ENCODE measurements around the gene ARHGAP24.

Gene ARHGAP24

DNA sequence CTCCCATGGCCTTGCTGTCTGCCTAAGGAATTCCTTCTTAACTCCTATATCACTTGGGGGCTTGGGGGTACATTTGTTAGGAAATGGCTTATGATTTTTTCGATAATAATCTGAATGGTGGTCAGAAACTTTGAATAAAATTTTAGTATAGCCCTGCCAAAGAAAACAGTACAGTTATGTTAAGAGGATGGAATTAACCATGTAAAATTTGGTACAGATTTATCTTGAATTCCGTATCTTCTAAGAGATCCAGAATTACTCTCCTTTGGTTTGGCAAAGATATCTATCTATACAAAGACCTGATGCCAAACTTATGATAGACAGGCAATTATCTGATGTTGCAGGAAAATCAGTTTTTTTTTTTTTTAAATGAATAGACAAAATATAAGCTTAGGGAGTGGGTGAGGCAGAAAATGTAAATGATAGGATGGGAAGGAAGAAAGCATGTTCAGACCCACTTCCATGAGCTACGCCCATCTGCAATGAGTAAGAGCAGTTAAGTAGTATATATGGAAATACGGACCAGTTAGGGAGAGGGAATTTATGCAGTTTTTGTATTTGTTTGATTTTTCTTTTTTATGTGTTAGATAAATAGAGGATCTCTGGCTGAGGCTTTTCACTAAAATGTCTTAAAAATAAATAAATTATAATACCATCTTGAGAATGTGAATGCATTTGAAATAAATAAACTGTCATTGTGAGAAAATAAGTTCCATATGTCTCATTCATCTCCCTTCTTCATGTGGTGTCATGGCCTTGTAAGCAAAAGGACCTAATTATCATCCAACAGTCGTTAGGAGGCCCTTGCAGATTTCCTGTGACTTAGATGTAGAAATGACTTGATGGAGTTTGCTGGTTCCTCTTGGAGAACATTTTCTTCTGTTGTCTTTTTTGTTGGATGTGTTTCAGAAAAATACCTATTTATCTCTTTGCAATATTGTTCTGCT lies 389.6 kb downstream of the ARHGAP24 start:
- TF ChIP-seq, protein P1, sequence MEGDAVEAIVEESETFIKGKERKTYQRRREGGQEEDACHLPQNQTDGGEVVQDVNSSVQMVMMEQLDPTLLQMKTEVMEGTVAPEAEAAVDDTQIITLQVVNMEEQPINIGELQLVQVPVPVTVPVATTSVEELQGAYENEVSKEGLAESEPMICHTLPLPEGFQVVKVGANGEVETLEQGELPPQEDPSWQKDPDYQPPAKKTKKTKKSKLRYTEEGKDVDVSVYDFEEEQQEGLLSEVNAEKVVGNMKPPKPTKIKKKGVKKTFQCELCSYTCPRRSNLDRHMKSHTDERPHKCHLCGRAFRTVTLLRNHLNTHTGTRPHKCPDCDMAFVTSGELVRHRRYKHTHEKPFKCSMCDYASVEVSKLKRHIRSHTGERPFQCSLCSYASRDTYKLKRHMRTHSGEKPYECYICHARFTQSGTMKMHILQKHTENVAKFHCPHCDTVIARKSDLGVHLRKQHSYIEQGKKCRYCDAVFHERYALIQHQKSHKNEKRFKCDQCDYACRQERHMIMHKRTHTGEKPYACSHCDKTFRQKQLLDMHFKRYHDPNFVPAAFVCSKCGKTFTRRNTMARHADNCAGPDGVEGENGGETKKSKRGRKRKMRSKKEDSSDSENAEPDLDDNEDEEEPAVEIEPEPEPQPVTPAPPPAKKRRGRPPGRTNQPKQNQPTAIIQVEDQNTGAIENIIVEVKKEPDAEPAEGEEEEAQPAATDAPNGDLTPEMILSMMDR (IDR thresholded peaks at IDR 0.05): no peak
- H3K27me3 ChIP-seq: no peaks in the 10 kb centered on the region
- no peak overlapping the region for H3K27ac ChIP-seq
- H3K4me1 ChIP-seq (ENCODE audit: control insufficient read depth in 1 of 2, insufficient read depth in 1 of 2, low read depth in 1 of 2, low read length in 1 of 2): peaks cover 6 to 8% of the 10 kb centered on the region in 2 experiments
- H3K4me3 ChIP-seq (ENCODE audit: low read depth in 1 of 2, low read length in 1 of 2): no peak overlapping the region
- no peaks in the 10 kb centered on the region for H3K36me3 ChIP-seq
- no peaks in the 10 kb centered on the region for H3K9me3 ChIP-seq

DNA sequence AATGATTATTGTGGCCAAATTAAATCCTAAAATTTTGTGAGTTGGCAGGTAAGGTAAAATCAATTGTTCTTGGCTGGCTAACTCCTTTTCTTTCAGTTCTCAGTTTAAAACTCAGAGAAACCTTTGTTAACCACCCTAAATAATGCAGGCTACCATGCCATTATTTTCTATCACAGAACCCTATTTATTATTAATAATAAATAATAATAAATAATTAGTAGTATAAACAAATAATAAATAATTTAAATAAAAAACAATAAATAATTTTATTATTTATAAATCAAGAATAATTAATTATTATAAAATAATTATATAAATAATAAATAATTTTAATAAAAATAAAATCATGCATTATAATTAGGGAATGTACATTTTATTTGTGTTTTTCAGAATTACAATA lies 390.3 kb downstream of the ARHGAP24 start:
- H3K36me3 ChIP-seq: no peaks in the 10 kb centered on the region
- H3K4me1 ChIP-seq (ENCODE audit: control insufficient read depth in 1 of 2, insufficient read depth in 1 of 2, low read depth in 1 of 2, low read length in 1 of 2): peaks cover 6 to 8% of the 10 kb centered on the region in 2 experiments
- H3K27ac ChIP-seq: no peak overlapping the region
- no peaks in the 10 kb centered on the region for H3K27me3 ChIP-seq
- no peak overlapping the region for H3K4me3 ChIP-seq (ENCODE audit: low read depth in 1 of 2, low read length in 1 of 2)
- TF ChIP-seq, protein P1 (IDR thresholded peaks at IDR 0.05): no peak
- H3K9me3 ChIP-seq: no peaks in the 10 kb centered on the region

DNA sequence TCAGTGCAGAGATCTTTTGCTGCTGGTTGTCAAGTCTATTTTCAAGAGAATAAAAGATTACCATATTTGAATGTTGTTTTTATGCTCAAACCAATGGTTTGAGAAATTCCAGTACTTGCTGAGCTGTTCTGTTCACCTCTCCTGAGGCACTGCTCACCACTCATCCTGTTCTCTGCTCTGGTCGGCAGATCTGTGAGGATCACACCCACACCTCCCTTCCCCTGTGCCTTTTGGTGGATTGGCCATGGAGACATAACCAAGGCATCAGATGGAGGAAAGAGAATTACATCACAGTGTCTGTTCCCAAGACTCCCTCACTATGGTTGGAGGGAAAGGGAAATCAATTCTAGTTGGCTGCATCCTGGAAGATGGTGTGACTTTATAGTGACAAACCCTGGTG lies 391.6 kb downstream of the ARHGAP24 start:
- H3K9me3 ChIP-seq: no peaks in the 10 kb centered on the region
- no peak overlapping the region for H3K27ac ChIP-seq
- H3K27me3 ChIP-seq: no peaks in the 10 kb centered on the region
- peaks cover 2% of the 10 kb centered on the region in 2 experiments for H3K4me1 ChIP-seq (ENCODE audit: control insufficient read depth in 1 of 2, insufficient read depth in 1 of 2, low read depth in 1 of 2, low read length in 1 of 2)
- TF ChIP-seq, protein P1 (IDR thresholded peaks at IDR 0.05): no peak
- no peaks in the 10 kb centered on the region for H3K36me3 ChIP-seq
- H3K4me3 ChIP-seq (ENCODE audit: low read depth in 1 of 2, low read length in 1 of 2): no peak overlapping the region

DNA sequence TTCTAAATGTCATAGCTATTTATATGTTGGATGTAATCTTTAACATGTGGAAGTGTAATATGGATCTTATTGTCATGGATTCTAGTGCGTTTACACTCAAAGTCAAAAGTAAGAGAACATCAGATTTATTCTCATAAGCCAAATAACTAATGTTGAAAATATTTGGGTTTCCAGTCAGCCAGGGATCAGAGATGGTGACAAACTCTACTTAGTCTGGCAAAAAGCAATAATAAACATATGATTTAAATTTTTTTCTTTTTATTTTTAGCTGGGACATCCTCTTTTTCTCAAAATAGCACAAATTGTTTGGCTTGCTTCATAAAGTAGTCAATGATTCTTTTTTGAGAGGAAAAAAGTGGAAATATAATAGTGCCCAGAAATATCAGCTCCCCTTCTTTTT lies 392.3 kb downstream of the ARHGAP24 start:
- H3K4me1 ChIP-seq (ENCODE audit: control insufficient read depth in 1 of 2, insufficient read depth in 1 of 2, low read depth in 1 of 2, low read length in 1 of 2): no peaks in the 10 kb centered on the region
- H3K27ac ChIP-seq: no peak overlapping the region
- no peaks in the 10 kb centered on the region for H3K27me3 ChIP-seq
- no peaks in the 10 kb centered on the region for H3K36me3 ChIP-seq
- no peaks in the 10 kb centered on the region for H3K9me3 ChIP-seq
- TF ChIP-seq, protein P1 (IDR thresholded peaks at IDR 0.05): no peak
- H3K4me3 ChIP-seq (ENCODE audit: low read depth in 1 of 2, low read length in 1 of 2): no peak overlapping the region

DNA sequence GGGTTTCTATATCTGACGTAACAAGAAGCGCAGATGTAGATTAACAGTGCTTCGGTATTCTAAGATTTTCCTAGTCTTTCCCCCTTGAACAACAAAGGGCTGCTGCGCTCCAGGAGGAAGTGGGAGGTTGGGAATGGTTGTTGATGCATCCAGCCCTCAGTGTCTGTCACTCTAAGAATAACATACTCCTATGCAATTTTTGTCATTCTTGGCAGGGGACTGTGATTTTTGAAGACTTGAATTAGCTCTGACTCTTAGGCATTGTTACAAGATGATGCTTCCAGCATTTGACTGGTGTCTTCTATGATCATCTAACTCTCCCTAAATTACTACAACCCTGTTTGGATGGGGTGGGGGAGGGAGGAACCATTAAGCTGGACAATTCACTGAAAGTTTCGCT lies 394.2 kb downstream of the ARHGAP24 start:
- Histone ChIP-seq H3K27ac (no peak overlapping the region), H3K4me1 (ENCODE audit: control insufficient read depth in 1 of 2, insufficient read depth in 1 of 2, low read depth in 1 of 2, low read length in 1 of 2) (no peaks in the 10 kb centered on the region), H3K4me3 (ENCODE audit: low read depth in 1 of 2, low read length in 1 of 2) (no peak overlapping the region), H3K27me3 (no peaks in the 10 kb centered on the region), H3K9me3 (no peaks in the 10 kb centered on the region), H3K36me3 (no peaks in the 10 kb centered on the region)
- TF ChIP-seq, protein P1 (IDR thresholded peaks at IDR 0.05): no peak

Data from neutrophil (primary cell).